ENCODE measurements around the gene PRLR. TPM values are rescaled to one million over a fixed set of nuclear protein-coding genes. Genes with fewer than 3 reads are reported as not detected.

Gene PRLR
- total and polyA plus RNA-seq, 8 donors = 0.61 to 16.6 (median 8.1) TPM

- ATAC-seq (no peak), FAIRE-seq (no peak)
Observed at GRCh38 chr5:35232124-35232523, 1.8 kb upstream of the PRLR start.

GRCh38 chr5:35229076-35230037 is 930 bp downstream of the PRLR start:
- no peaks in the 10 kb centered on the region for H3K36me3 ChIP-seq
- intact Hi-C loops (cut with DNase I) = no loop called here

More at GRCh38 chr5:35232124-35232523, 1.8 kb upstream of the PRLR start:
- Histone ChIP-seq H3K4me3 (no peak overlapping the region), H3K36me3 (no peaks in the 10 kb centered on the region), H3K27me3 (no peaks in the 10 kb centered on the region), H3K4me1 (peaks cover 0 to 12% (median 10%) of the 10 kb centered on the region in 3 donors), H3K27ac (no peak overlapping the region), H3K9me3 (no peaks in the 10 kb centered on the region)
- intact Hi-C loops (cut with DNase I) = no loop called here
- WGBS, 2 donors = 73 to 81% methylated on average over 5 of the region's 5 CpGs
- DNase-seq = no peak
- no peak for TF ChIP-seq CTCF (IDR thresholded peaks at IDR 0.05)

GRCh38 chr5:35228310-35228709 is 2.0 kb downstream of the PRLR start:
- no peak overlapping the region for H3K4me3 ChIP-seq
- DNase-seq (no peak), ATAC-seq (no peak), FAIRE-seq (no peak)
- peaks cover 0 to 4% (median 0%) of the 10 kb centered on the region in 3 donors for H3K4me1 ChIP-seq
- WGBS, 2 donors = 46 to 48% methylated on average over 2 of the region's 2 CpGs
- TF ChIP-seq CTCF (IDR thresholded peaks at IDR 0.05) = no peak
- no peaks in the 10 kb centered on the region for H3K27me3 ChIP-seq
- intact Hi-C loops (cut with DNase I) = no loop called here
- no peaks in the 10 kb centered on the region for H3K9me3 ChIP-seq
- no peak overlapping the region for H3K27ac ChIP-seq
- no peaks in the 10 kb centered on the region for H3K36me3 ChIP-seq

More at GRCh38 chr5:35229076-35230037, 930 bp downstream of the PRLR start:
- Histone ChIP-seq H3K9me3 (no peaks in the 10 kb centered on the region), H3K4me3 (peak overlapping the region; percentile 32 to 66 (median 52)), H3K27me3 (no peaks in the 10 kb centered on the region), H3K27ac (peak overlapping the region; percentile 48 to 94 (median 82)), H3K4me1 (peaks cover 0 to 2% (median 0%) of the 10 kb centered on the region in 3 donors)
- peak in 3 of 4 donors; percentile 14 to 50 (median 38) for TF ChIP-seq CTCF (IDR thresholded peaks at IDR 0.05)
- FAIRE-seq (no peak), ATAC-seq (peak; percentile 90 to 92 (median 92)), DNase-seq (peak; percentile 73 to 83 (median 76))
- 3% methylated on average over 30 of the region's 30 CpGs for WGBS, 2 donors

GRCh38 chr5:35227720-35228119 is 2.6 kb downstream of the PRLR start:
- H3K27ac ChIP-seq = no peak overlapping the region
- 77 to 89% methylated on average over 4 of the region's 4 CpGs for WGBS, 2 donors
- H3K36me3 ChIP-seq = no peaks in the 10 kb centered on the region
- H3K4me1 ChIP-seq = peaks cover 0 to 4% (median 0%) of the 10 kb centered on the region in 3 donors
- no peaks in the 10 kb centered on the region for H3K27me3 ChIP-seq
- ATAC-seq = no peak
- H3K4me3 ChIP-seq = no peak overlapping the region
- H3K9me3 ChIP-seq = no peaks in the 10 kb centered on the region
- FAIRE-seq = no peak
- intact Hi-C loops (cut with DNase I) = no loop called here
- TF ChIP-seq CTCF (IDR thresholded peaks at IDR 0.05) = no peak
- DNase-seq = no peak
